ENCODE measurements around the gene STH. TPM values are rescaled to one million over a fixed set of nuclear protein-coding genes. Genes with fewer than 3 reads are reported as not detected.

STH gene
- total and polyA plus RNA-seq, 2 experiments from 2014 or later = 0.55 TPM; not detected in 1

- H3K27me3 ChIP-seq (ENCODE audit: insufficient read depth) = no peaks in the 10 kb centered on the region
- H3K4me1 Mint-ChIP-seq = peaks cover 3% of the 10 kb centered on the region; the same call in 2 of the 3 replicates
- H4K20me1 ChIP-seq (replicated peaks; ENCODE audit: insufficient read depth) = no peaks in the 10 kb centered on the region
- H3K36me3 Mint-ChIP-seq (ENCODE audit: low read depth) = no peaks in the 10 kb centered on the region
- H3K4me1 ChIP-seq (ENCODE audit: insufficient read depth) = no peaks in the 10 kb centered on the region
- no peak overlapping the region for H2AFZ ChIP-seq
- no peaks in the 10 kb centered on the region for H3K9me3 Mint-ChIP-seq
- H3K9me2 ChIP-seq (ENCODE audit: insufficient read depth) = no peaks in the 10 kb centered on the region
- H3K36me3 ChIP-seq (ENCODE audit: insufficient read depth) = no peaks in the 10 kb centered on the region
- H3K79me2 ChIP-seq (replicated peaks; ENCODE audit: insufficient read depth) = no peaks in the 10 kb centered on the region
- ATAC-seq (no peak), DNase-seq (ENCODE audit: low spot score) (no peak)
- H3K27me3 Mint-ChIP-seq (ENCODE audit: insufficient read depth, low read depth, poor library complexity) = peaks cover 3% of the 10 kb centered on the region
- no peaks in the 10 kb centered on the region for H3F3A ChIP-seq (replicated peaks; ENCODE audit: low read depth)
- no peak overlapping the region for H3K27ac Mint-ChIP-seq
- no peak overlapping the region for H3K4me3 Mint-ChIP-seq
- H3K4me2 ChIP-seq = no peak overlapping the region
- TF ChIP-seq JUNB (IDR thresholded peaks at IDR 0.05; ENCODE audit: unreplicated experiment) = no peak
- no peak for TF ChIP-seq NANOG (IDR thresholded peaks at IDR 0.05; ENCODE audit: borderline replicate concordance)
- TF ChIP-seq CREB1 (CRISPR knock-in tag; IDR thresholded peaks at IDR 0.05; ENCODE audit: low read depth) = no peak
- no peak for TF ChIP-seq CTCF (conservative IDR thresholded peaks at IDR 0.05; ENCODE audit: low read depth in 2 of 2)
- TF ChIP-seq ZNF462 (CRISPR knock-in tag; IDR thresholded peaks at IDR 0.05) = no peak
- TF ChIP-seq ZNF114 (CRISPR knock-in tag; IDR thresholded peaks at IDR 0.05) = no peak
- TF ChIP-seq ZNF331 (CRISPR knock-in tag; IDR thresholded peaks at IDR 0.05; ENCODE audit: low read depth) = no peak
- no peak for TF ChIP-seq ETS1 (IDR thresholded peaks at IDR 0.05)
- TF ChIP-seq POLR2AphosphoS5 (IDR thresholded peaks at IDR 0.05; ENCODE audit: low read depth) = no peak
- no peak for TF ChIP-seq EZH2 (IDR thresholded peaks at IDR 0.05; ENCODE audit: low read depth, unreplicated experiment)
- H3K4me3 ChIP-seq = no peak overlapping the region
- no peak overlapping the region for H3K27ac ChIP-seq (ENCODE audit: low read depth)
Observed at GRCh38 chr17:45984368-45984767, 14.7 kb upstream of the STH start.

Data from GM23338 (cell line).